ENCODE measurements around the gene EGFL7.
"Not testable (repeated sequence)": the region's sequence is repeated elsewhere in the genome, so short reads cannot be mapped to it uniquely, and the experiment has no call there.

EGFL7 gene

GRCh38 chr9:136624184-136624951 is 38.3 kb upstream of the EGFL7 start:
- no peak for DNase-seq (ENCODE audit: low read depth)

- DNase-seq (ENCODE audit: low read depth): peak; percentile 19
Observed at GRCh38 chr9:136625101-136626065, 37.3 kb upstream of the EGFL7 start.

- no peak for DNase-seq (ENCODE audit: low read depth)
Observed at GRCh38 chr9:136626066-136626725, 36.5 kb upstream of the EGFL7 start.

- DNase-seq (ENCODE audit: low read depth): no peak
Observed at GRCh38 chr9:136626740-136627642, 35.7 kb upstream of the EGFL7 start.

GRCh38 chr9:136627703-136628102 is 35.0 kb upstream of the EGFL7 start:
- DNase-seq (ENCODE audit: low read depth): no peak

GRCh38 chr9:136628268-136628667 is 34.4 kb upstream of the EGFL7 start:
- DNase-seq (ENCODE audit: low read depth): no peak

GRCh38 chr9:136629001-136629878 is 33.5 kb upstream of the EGFL7 start:
- DNase-seq (ENCODE audit: low read depth): no peak

GRCh38 chr9:136629879-136630661 is 32.6 kb upstream of the EGFL7 start:
- DNase-seq (ENCODE audit: low read depth): no peak

GRCh38 chr9:136630662-136630992 is 32.1 kb upstream of the EGFL7 start:
- no peak for DNase-seq (ENCODE audit: low read depth)

GRCh38 chr9:136631038-136632000 is 31.4 kb upstream of the EGFL7 start:
- peak; percentile 19 for DNase-seq (ENCODE audit: low read depth)

- DNase-seq (ENCODE audit: low read depth): not testable (repeated sequence)
Observed at GRCh38 chr9:136632072-136632471, 30.6 kb upstream of the EGFL7 start.

GRCh38 chr9:136632491-136633106 is 30.1 kb upstream of the EGFL7 start:
- DNase-seq (ENCODE audit: low read depth): not testable (repeated sequence)

GRCh38 chr9:136634904-136635303 is 27.8 kb upstream of the EGFL7 start:
- no peak for DNase-seq (ENCODE audit: low read depth)

- no peak for DNase-seq (ENCODE audit: low read depth)
Observed at GRCh38 chr9:136640171-136641111, 22.3 kb upstream of the EGFL7 start.

- no peak for DNase-seq (ENCODE audit: low read depth)
Observed at GRCh38 chr9:136642439-136642921, 20.2 kb upstream of the EGFL7 start.

GRCh38 chr9:136643596-136644342 is 18.9 kb upstream of the EGFL7 start:
- DNase-seq (ENCODE audit: low read depth): no peak
